ENCODE measurements around the gene KRTAP2-2. TPM values are rescaled to one million over a fixed set of nuclear protein-coding genes. Genes with fewer than 3 reads are reported as not detected.

KRTAP2-2 gene
- polyA plus RNA-seq, 1 of the 3 experiments (the other 2 are of a cell fraction) = not detected

- CTCF ChIA-PET = interaction anchor here (1.4 kb wide), 1 partner anchor 506 kb away, joined by 5 read pairs; no protein-coding TSS in a partner anchor
Measured at GRCh38 chr17:41042953-41043352, 12.1 kb downstream of the KRTAP2-2 start.

More at GRCh38 chr17:41042953-41043352, 12.1 kb downstream of the KRTAP2-2 start:
- Histone ChIP-seq H3K9me3 (no peaks in the 10 kb centered on the region), H3K27me3 (ENCODE audit: insufficient read depth) (no peaks in the 10 kb centered on the region), H3K9me2 (no peaks in the 10 kb centered on the region), H3K9ac (no peak overlapping the region), H2AFZ (ENCODE audit: low read depth) (no peak overlapping the region), H3K4me2 (no peak overlapping the region), H3K4me1 (ENCODE audit: control insufficient read depth in 1 of 2, insufficient read depth in 2 of 2, low read depth in 1 of 2, low read length in 1 of 2) (no peaks in the 10 kb centered on the region), H3K79me2 (ENCODE audit: insufficient read depth) (no peaks in the 10 kb centered on the region), H3K4me3 (ENCODE audit: low read depth in 2 of 2, low read length in 1 of 2) (no peak overlapping the region), H3K27ac (ENCODE audit: low read depth in 2 of 2, low read length in 1 of 2) (no peak overlapping the region), H4K20me1 (ENCODE audit: insufficient read depth) (no peaks in the 10 kb centered on the region), H3K36me3 (replicated peaks in 1 of 2; ENCODE audit: control insufficient read depth in 1 of 2, insufficient read depth in 2 of 2, low read length in 1 of 2) (no peaks in the 10 kb centered on the region), H3F3A (replicated peaks; ENCODE audit: insufficient read depth) (no peaks in the 10 kb centered on the region)
- 24% methylated on average over 1 of the region's 1 CpG for WGBS (ENCODE audit: low lambda C conversion rate)
- TF ChIP-seq, protein P1, sequence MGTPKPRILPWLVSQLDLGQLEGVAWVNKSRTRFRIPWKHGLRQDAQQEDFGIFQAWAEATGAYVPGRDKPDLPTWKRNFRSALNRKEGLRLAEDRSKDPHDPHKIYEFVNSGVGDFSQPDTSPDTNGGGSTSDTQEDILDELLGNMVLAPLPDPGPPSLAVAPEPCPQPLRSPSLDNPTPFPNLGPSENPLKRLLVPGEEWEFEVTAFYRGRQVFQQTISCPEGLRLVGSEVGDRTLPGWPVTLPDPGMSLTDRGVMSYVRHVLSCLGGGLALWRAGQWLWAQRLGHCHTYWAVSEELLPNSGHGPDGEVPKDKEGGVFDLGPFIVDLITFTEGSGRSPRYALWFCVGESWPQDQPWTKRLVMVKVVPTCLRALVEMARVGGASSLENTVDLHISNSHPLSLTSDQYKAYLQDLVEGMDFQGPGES (IDR thresholded peaks at IDR 0.05; ENCODE audit: low read depth, low read length) = no peak
- TF ChIP-seq REST (IDR thresholded peaks at IDR 0.05; ENCODE audit: low read depth, low read length) = no peak
- TF ChIP-seq YY1 (IDR thresholded peaks at IDR 0.05; ENCODE audit: low read depth) = no peak
- no peak for TF ChIP-seq ELF1 (IDR thresholded peaks at IDR 0.05)
- no peak for TF ChIP-seq NFIC (IDR thresholded peaks at IDR 0.05; ENCODE audit: borderline replicate concordance)
- TF ChIP-seq GATA2 (CRISPR knock-in tag; IDR thresholded peaks at IDR 0.05) = no peak
- no peak for TF ChIP-seq TAF1 (IDR thresholded peaks at IDR 0.05; ENCODE audit: borderline replicate concordance, low read depth, low read length)
- TF ChIP-seq FOXJ3 (CRISPR knock-in tag; IDR thresholded peaks at IDR 0.05) = no peak
- no peak for TF ChIP-seq JUND (IDR thresholded peaks at IDR 0.05)
- no peak for TF ChIP-seq POLR2AphosphoS5 (IDR thresholded peaks at IDR 0.05; ENCODE audit: low read depth, low read length)
- TF ChIP-seq, protein P2, sequence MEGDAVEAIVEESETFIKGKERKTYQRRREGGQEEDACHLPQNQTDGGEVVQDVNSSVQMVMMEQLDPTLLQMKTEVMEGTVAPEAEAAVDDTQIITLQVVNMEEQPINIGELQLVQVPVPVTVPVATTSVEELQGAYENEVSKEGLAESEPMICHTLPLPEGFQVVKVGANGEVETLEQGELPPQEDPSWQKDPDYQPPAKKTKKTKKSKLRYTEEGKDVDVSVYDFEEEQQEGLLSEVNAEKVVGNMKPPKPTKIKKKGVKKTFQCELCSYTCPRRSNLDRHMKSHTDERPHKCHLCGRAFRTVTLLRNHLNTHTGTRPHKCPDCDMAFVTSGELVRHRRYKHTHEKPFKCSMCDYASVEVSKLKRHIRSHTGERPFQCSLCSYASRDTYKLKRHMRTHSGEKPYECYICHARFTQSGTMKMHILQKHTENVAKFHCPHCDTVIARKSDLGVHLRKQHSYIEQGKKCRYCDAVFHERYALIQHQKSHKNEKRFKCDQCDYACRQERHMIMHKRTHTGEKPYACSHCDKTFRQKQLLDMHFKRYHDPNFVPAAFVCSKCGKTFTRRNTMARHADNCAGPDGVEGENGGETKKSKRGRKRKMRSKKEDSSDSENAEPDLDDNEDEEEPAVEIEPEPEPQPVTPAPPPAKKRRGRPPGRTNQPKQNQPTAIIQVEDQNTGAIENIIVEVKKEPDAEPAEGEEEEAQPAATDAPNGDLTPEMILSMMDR (IDR thresholded peaks at IDR 0.05) = no peak
- no peak for TF ChIP-seq MEF2A (IDR thresholded peaks at IDR 0.05; ENCODE audit: borderline replicate concordance, low read depth)
- POLR2A ChIA-PET = no interaction called here
- no peak for DNase-seq
